Measurements from ENCODE around the gene PTK6. TPM values are rescaled to one million over a fixed set of nuclear protein-coding genes. Genes with fewer than 3 reads are reported as not detected.

PTK6 gene
- total and polyA plus RNA-seq, 5 donors from 2014 or later = 0.15 to 0.21 (median 0.19) TPM; not detected in 1

GRCh38 chr20:63522981-63523611 is 14.1 kb downstream of the PTK6 start:
- H3K4me3 ChIP-seq (ENCODE audit: low read depth, low read length) = no peak overlapping the region
- H3K9me3 Mint-ChIP-seq = peaks cover 0 to 3% (median 2%) of the 10 kb centered on the region in 7 donors

GRCh38 chr20:63522091-63522868 is 14.9 kb downstream of the PTK6 start:
- DNase-seq (no peak), ATAC-seq (ENCODE audit: low read depth in 2 of 2) (no peak)
- peaks cover 0 to 3% (median 2%) of the 10 kb centered on the region in 7 donors for H3K9me3 Mint-ChIP-seq
- peak overlapping the region; percentile 14 for H3K27ac ChIP-seq (ENCODE audit: insufficient read depth, low read length, poor library complexity, severe bottlenecking)
- peaks cover 13% of the 10 kb centered on the region for H3K36me3 Mint-ChIP-seq
- peak overlapping the region; percentile 70 to 89 (median 76) for H3K4me3 Mint-ChIP-seq
- H3K4me1 Mint-ChIP-seq = peaks cover 4 to 26% (median 10%) of the 10 kb centered on the region in 4 donors
- H3K27ac Mint-ChIP-seq = peak overlapping the region in 1 of 3 donors; percentile 76
- H3K27me3 Mint-ChIP-seq = peaks cover 5% of the 10 kb centered on the region
- no peaks in the 10 kb centered on the region for H3K27me3 ChIP-seq (ENCODE audit: control insufficient read depth, insufficient read depth, low read length)
- H3K4me1 ChIP-seq (ENCODE audit: control insufficient read depth, insufficient read depth, low read length, poor library complexity, severe bottlenecking) = peaks cover 24% of the 10 kb centered on the region
- no peaks in the 10 kb centered on the region for H3K9me3 ChIP-seq (ENCODE audit: control insufficient read depth in 2 of 2, low read length in 2 of 2)
- H3K36me3 ChIP-seq (ENCODE audit: control insufficient read depth, insufficient read depth, low read length) = peaks cover 10% of the 10 kb centered on the region
- H3K4me3 ChIP-seq (ENCODE audit: low read depth, low read length) = no peak overlapping the region

More at GRCh38 chr20:63522981-63523611, 14.1 kb downstream of the PTK6 start:
- H3K4me1 ChIP-seq (ENCODE audit: control insufficient read depth, insufficient read depth, low read length, poor library complexity, severe bottlenecking) = peaks cover 24% of the 10 kb centered on the region
- no peak for DNase-seq
- peaks cover 10% of the 10 kb centered on the region for H3K36me3 ChIP-seq (ENCODE audit: control insufficient read depth, insufficient read depth, low read length)
- no peak for ATAC-seq (ENCODE audit: low read depth in 2 of 2)
- Mint-ChIP-seq H3K27me3 (peaks cover 9% of the 10 kb centered on the region), H3K27ac (peak overlapping the region in 1 of 3 donors; percentile 86), H3K4me1 (peaks cover 4 to 24% (median 10%) of the 10 kb centered on the region in 4 donors), H3K36me3 (peaks cover 13% of the 10 kb centered on the region), H3K4me3 (peak overlapping the region; percentile 32 to 89 (median 70))
- no peaks in the 10 kb centered on the region for H3K9me3 ChIP-seq (ENCODE audit: control insufficient read depth in 2 of 2, low read length in 2 of 2)
- H3K27me3 ChIP-seq (ENCODE audit: control insufficient read depth, insufficient read depth, low read length) = no peaks in the 10 kb centered on the region
- peak overlapping the region; percentile 14 for H3K27ac ChIP-seq (ENCODE audit: insufficient read depth, low read length, poor library complexity, severe bottlenecking)

- Histone ChIP-seq H3K9me3 (ENCODE audit: control insufficient read depth in 2 of 2, low read length in 2 of 2) (no peaks in the 10 kb centered on the region), H3K36me3 (ENCODE audit: control insufficient read depth, insufficient read depth, low read length) (peaks cover 10% of the 10 kb centered on the region), H3K27ac (ENCODE audit: insufficient read depth, low read length, poor library complexity, severe bottlenecking) (peak overlapping the region; percentile 79), H3K27me3 (ENCODE audit: control insufficient read depth, insufficient read depth, low read length) (no peaks in the 10 kb centered on the region), H3K4me3 (ENCODE audit: low read depth, low read length) (peak overlapping the region; percentile 37), H3K4me1 (ENCODE audit: control insufficient read depth, insufficient read depth, low read length, poor library complexity, severe bottlenecking) (peaks cover 24% of the 10 kb centered on the region)
- ATAC-seq (ENCODE audit: low read depth in 2 of 2) = no peak
- Mint-ChIP-seq H3K4me3 (peak overlapping the region; percentile 63 to 89 (median 84)), H3K36me3 (peaks cover 13% of the 10 kb centered on the region), H3K9me3 (peaks cover 0 to 3% (median 2%) of the 10 kb centered on the region in 7 donors), H3K4me1 (peaks cover 4 to 26% (median 8%) of the 10 kb centered on the region in 4 donors), H3K27ac (peak overlapping the region in 2 of 3 donors; percentile 63 to 79), H3K27me3 (peaks cover 5% of the 10 kb centered on the region)
- DNase-seq = no peak
These were observed 15.6 kb downstream of the PTK6 start for GRCh38 chr20:63521602-63522001.

GRCh38 chr20:63520934-63521601 is 16.1 kb downstream of the PTK6 start:
- Mint-ChIP-seq H3K4me3 (peak overlapping the region; percentile 63 to 89 (median 84)), H3K27ac (peak overlapping the region in 2 of 3 donors; percentile 63 to 79), H3K4me1 (peaks cover 4 to 26% (median 8%) of the 10 kb centered on the region in 4 donors), H3K36me3 (peaks cover 13% of the 10 kb centered on the region), H3K9me3 (peaks cover 0 to 3% (median 2%) of the 10 kb centered on the region in 7 donors), H3K27me3 (peaks cover 5% of the 10 kb centered on the region)
- ATAC-seq (ENCODE audit: low read depth in 2 of 2) = peak; percentile 61 to 64
- H3K27ac ChIP-seq (ENCODE audit: insufficient read depth, low read length, poor library complexity, severe bottlenecking) = peak overlapping the region; percentile 79
- no peaks in the 10 kb centered on the region for H3K9me3 ChIP-seq (ENCODE audit: control insufficient read depth in 2 of 2, low read length in 2 of 2)
- DNase-seq = peak; percentile 55 to 85 (median 75)
- H3K36me3 ChIP-seq (ENCODE audit: control insufficient read depth, insufficient read depth, low read length) = peaks cover 10% of the 10 kb centered on the region
- H3K4me1 ChIP-seq (ENCODE audit: control insufficient read depth, insufficient read depth, low read length, poor library complexity, severe bottlenecking) = peaks cover 24% of the 10 kb centered on the region
- H3K27me3 ChIP-seq (ENCODE audit: control insufficient read depth, insufficient read depth, low read length) = no peaks in the 10 kb centered on the region
- H3K4me3 ChIP-seq (ENCODE audit: low read depth, low read length) = peak overlapping the region; percentile 37

- H3K36me3 ChIP-seq (ENCODE audit: control insufficient read depth, insufficient read depth, low read length) = peaks cover 10% of the 10 kb centered on the region
- peak within 1 kb of the TSS; percentile 79 for H3K27ac ChIP-seq (ENCODE audit: insufficient read depth, low read length, poor library complexity, severe bottlenecking)
- Mint-ChIP-seq H3K4me1 (peaks cover 4 to 26% (median 8%) of the 10 kb centered on the region in 4 donors), H3K9me3 (peaks cover 0 to 3% (median 2%) of the 10 kb centered on the region in 7 donors), H3K27me3 (peaks cover 5% of the 10 kb centered on the region), H3K4me3 (peak within 1 kb of the TSS; percentile 86 to 89 (median 88)), H3K36me3 (peaks cover 13% of the 10 kb centered on the region), H3K27ac (peak within 1 kb of the TSS in 2 of 3 donors; percentile 80 to 91)
- no peaks in the 10 kb centered on the region for H3K9me3 ChIP-seq (ENCODE audit: control insufficient read depth in 2 of 2, low read length in 2 of 2)
- H3K4me3 ChIP-seq (ENCODE audit: low read depth, low read length) = peak within 1 kb of the TSS; percentile 37
- peaks cover 24% of the 10 kb centered on the region for H3K4me1 ChIP-seq (ENCODE audit: control insufficient read depth, insufficient read depth, low read length, poor library complexity, severe bottlenecking)
- ATAC-seq (ENCODE audit: low read depth in 2 of 2) (peak; percentile 80 to 84), DNase-seq (peak; percentile 79 to 88 (median 83))
- no peaks in the 10 kb centered on the region for H3K27me3 ChIP-seq (ENCODE audit: control insufficient read depth, insufficient read depth, low read length)
These were observed 16.7 kb downstream of the PTK6 start, which contains the start of gene PPDPF for GRCh38 chr20:63520504-63520933. Gene PPDPF, plus strand, starts transcription at chr20:63520765. Its CDS starts 544 bp downstream, at chr20:63521309.

- H3K27me3 Mint-ChIP-seq = peaks cover 5% of the 10 kb centered on the region
- ATAC-seq (ENCODE audit: low read depth in 2 of 2) = peak; percentile 44 to 49
- Histone ChIP-seq H3K4me3 (ENCODE audit: low read depth, low read length) (no peak overlapping the region), H3K27me3 (ENCODE audit: control insufficient read depth, insufficient read depth, low read length) (no peaks in the 10 kb centered on the region), H3K9me3 (ENCODE audit: control insufficient read depth in 2 of 2, low read length in 2 of 2) (no peaks in the 10 kb centered on the region), H3K4me1 (ENCODE audit: control insufficient read depth, insufficient read depth, low read length, poor library complexity, severe bottlenecking) (peaks cover 24% of the 10 kb centered on the region), H3K27ac (ENCODE audit: insufficient read depth, low read length, poor library complexity, severe bottlenecking) (peak overlapping the region; percentile 79), H3K36me3 (ENCODE audit: control insufficient read depth, insufficient read depth, low read length) (peaks cover 10% of the 10 kb centered on the region)
- peak overlapping the region; percentile 83 to 89 (median 87) for H3K4me3 Mint-ChIP-seq
- peak in 2 of 3 donors; percentile 71 to 74 for DNase-seq
- H3K27ac Mint-ChIP-seq = peak overlapping the region in 1 of 3 donors; percentile 42
- H3K36me3 Mint-ChIP-seq = peaks cover 13% of the 10 kb centered on the region
- H3K4me1 Mint-ChIP-seq = peaks cover 0 to 24% (median 7%) of the 10 kb centered on the region in 4 donors
- peaks cover 0 to 4% (median 3%) of the 10 kb centered on the region in 7 donors for H3K9me3 Mint-ChIP-seq
These were observed 17.3 kb downstream of the PTK6 start for GRCh38 chr20:63519668-63520503.
